Measurements from ENCODE around the gene TPSAB1. TPM values are rescaled to one million over a fixed set of nuclear protein-coding genes. Genes with fewer than 3 reads are reported as not detected.

Gene TPSAB1
- polyA plus RNA-seq, 3 donors: not detected

- H3K4me3 Mint-ChIP-seq: no peak overlapping the region
- 87% methylated on average over 12 of the region's 12 CpGs for WGBS (ENCODE audit: insufficient coverage)
- no peak for TF ChIP-seq CTCF (IDR thresholded peaks at IDR 0.05)
These were observed 24.2 kb upstream of the TPSAB1 start for GRCh38 chr16:1216296-1216619.

GRCh38 chr16:1216681-1217400 is 23.7 kb upstream of the TPSAB1 start:
- no peak overlapping the region for H2AFZ ChIP-seq (ENCODE audit: insufficient read depth, low read depth, low read length, poor library complexity, severe bottlenecking)
- no peak overlapping the region for H3K4me3 Mint-ChIP-seq
- no peak overlapping the region for H3K4me3 ChIP-seq (replicated peaks in 1 of 3; ENCODE audit: low read depth in 2 of 3, low read length in 3 of 3)
- H3K27me3 Mint-ChIP-seq (ENCODE audit: low read depth in 3 of 3): peaks cover 0 to 6% (median 0%) of the 10 kb centered on the region in 3 donors
- H3K4me1 Mint-ChIP-seq: no peaks in the 10 kb centered on the region
- H3K4me2 ChIP-seq (replicated peaks; ENCODE audit: extremely low read depth, low read length, poor library complexity, severe bottlenecking): no peak overlapping the region
- no peaks in the 10 kb centered on the region for H3K36me3 Mint-ChIP-seq
- H3K27ac ChIP-seq (ENCODE audit: low read depth in 1 of 2, low read length in 2 of 2): no peak overlapping the region
- H3K36me3 ChIP-seq (replicated peaks in 1 of 2; ENCODE audit: control insufficient read depth in 1 of 2, insufficient read depth in 2 of 2, low read length in 2 of 2): no peaks in the 10 kb centered on the region
- H3K4me1 ChIP-seq (ENCODE audit: control insufficient read depth in 1 of 2, insufficient read depth in 2 of 2, low read length in 2 of 2): no peaks in the 10 kb centered on the region
- no peaks in the 10 kb centered on the region for H3K9me3 ChIP-seq (replicated peaks in 1 of 2; ENCODE audit: control insufficient read depth in 1 of 2, insufficient read depth in 1 of 2, low read length in 2 of 2)
- intact Hi-C loops (cut with micrococcal nuclease): loop anchor here in 1 of 2 donors (10.0 kb wide), 1 partner anchor 48 kb away; no protein-coding TSS in a partner anchor
- 93% methylated on average over 30 of the region's 32 CpGs for WGBS (ENCODE audit: insufficient coverage)
- no peaks in the 10 kb centered on the region for H3K79me2 ChIP-seq (ENCODE audit: insufficient read depth, low read length)
- no peaks in the 10 kb centered on the region for H3K27me3 ChIP-seq (ENCODE audit: control insufficient read depth in 2 of 2, insufficient read depth in 2 of 2, low read length in 2 of 2)
- no peaks in the 10 kb centered on the region for H4K20me1 ChIP-seq (ENCODE audit: insufficient read depth, low read length)
- no peak overlapping the region for H3K27ac Mint-ChIP-seq
- DNase-seq: no peak
- no peak for TF ChIP-seq CTCF (IDR thresholded peaks at IDR 0.05)
- peaks cover 0 to 3% (median 0%) of the 10 kb centered on the region in 7 donors for H3K9me3 Mint-ChIP-seq
- no peak overlapping the region for H3K9ac ChIP-seq (ENCODE audit: insufficient read depth, low read length, poor library complexity, severe bottlenecking)

More at GRCh38 chr16:1216296-1216619, 24.2 kb upstream of the TPSAB1 start:
- Histone ChIP-seq H3K4me2 (replicated peaks; ENCODE audit: extremely low read depth, low read length, poor library complexity, severe bottlenecking) (no peak overlapping the region), H3K9me3 (replicated peaks in 1 of 2; ENCODE audit: control insufficient read depth in 1 of 2, insufficient read depth in 1 of 2, low read length in 2 of 2) (no peaks in the 10 kb centered on the region), H2AFZ (ENCODE audit: insufficient read depth, low read depth, low read length, poor library complexity, severe bottlenecking) (no peak overlapping the region), H3K4me1 (ENCODE audit: control insufficient read depth in 1 of 2, insufficient read depth in 2 of 2, low read length in 2 of 2) (no peaks in the 10 kb centered on the region), H3K36me3 (replicated peaks in 1 of 2; ENCODE audit: control insufficient read depth in 1 of 2, insufficient read depth in 2 of 2, low read length in 2 of 2) (no peaks in the 10 kb centered on the region), H3K79me2 (ENCODE audit: insufficient read depth, low read length) (no peaks in the 10 kb centered on the region), H3K4me3 (replicated peaks in 1 of 3; ENCODE audit: low read depth in 2 of 3, low read length in 3 of 3) (no peak overlapping the region), H3K27ac (ENCODE audit: low read depth in 1 of 2, low read length in 2 of 2) (no peak overlapping the region), H4K20me1 (ENCODE audit: insufficient read depth, low read length) (no peaks in the 10 kb centered on the region), H3K27me3 (ENCODE audit: control insufficient read depth in 2 of 2, insufficient read depth in 2 of 2, low read length in 2 of 2) (no peaks in the 10 kb centered on the region), H3K9ac (ENCODE audit: insufficient read depth, low read length, poor library complexity, severe bottlenecking) (no peak overlapping the region)
- intact Hi-C loops (cut with micrococcal nuclease): loop anchor here in 1 of 2 donors (10.0 kb wide), 1 partner anchor 49 kb away; no protein-coding TSS in a partner anchor
- Mint-ChIP-seq H3K27ac (no peak overlapping the region), H3K9me3 (peaks cover 0 to 3% (median 0%) of the 10 kb centered on the region in 7 donors), H3K4me1 (no peaks in the 10 kb centered on the region), H3K36me3 (no peaks in the 10 kb centered on the region), H3K27me3 (ENCODE audit: low read depth in 3 of 3) (peaks cover 0 to 6% (median 0%) of the 10 kb centered on the region in 3 donors)
- DNase-seq: no peak
